ENCODE measurements around the gene THUMPD3.

The THUMPD3 gene

DNA sequence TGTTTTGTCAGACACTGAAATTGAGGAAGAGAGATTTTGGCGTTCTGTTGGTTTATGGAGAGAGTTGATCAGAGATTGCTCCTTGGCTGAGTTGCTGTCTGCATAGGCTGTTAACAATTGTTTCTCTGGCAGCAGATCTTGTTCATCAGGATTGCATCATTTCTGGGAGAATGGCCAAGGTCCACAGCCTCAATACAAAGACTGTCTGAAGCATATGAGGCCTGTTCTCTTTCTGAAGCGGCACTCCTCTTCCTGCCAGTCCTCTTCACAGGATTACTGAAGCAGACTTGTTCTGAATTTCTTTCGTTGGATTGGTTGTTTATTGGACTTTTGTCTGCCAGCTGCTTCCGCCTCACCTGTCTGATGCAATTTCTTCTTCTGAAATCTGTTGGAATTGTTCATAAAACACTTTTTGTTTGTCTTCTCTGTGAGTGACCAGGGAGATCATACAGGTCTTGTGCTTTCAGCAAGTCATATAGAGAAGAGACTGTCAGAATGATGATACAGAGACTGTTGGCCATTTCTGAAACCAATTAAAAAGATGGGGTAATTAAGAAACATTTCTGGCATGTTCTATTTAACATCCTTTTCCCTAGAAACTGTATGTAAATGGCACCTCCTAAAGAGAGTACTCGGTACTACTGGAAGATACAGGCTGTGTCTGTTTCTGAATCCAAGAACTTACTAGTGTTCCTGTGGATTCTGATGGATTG, 60.0 kb downstream of the THUMPD3 start:
- DNase-seq (ENCODE audit: low spot score): no peak
- TF ChIP-seq, protein P1, sequence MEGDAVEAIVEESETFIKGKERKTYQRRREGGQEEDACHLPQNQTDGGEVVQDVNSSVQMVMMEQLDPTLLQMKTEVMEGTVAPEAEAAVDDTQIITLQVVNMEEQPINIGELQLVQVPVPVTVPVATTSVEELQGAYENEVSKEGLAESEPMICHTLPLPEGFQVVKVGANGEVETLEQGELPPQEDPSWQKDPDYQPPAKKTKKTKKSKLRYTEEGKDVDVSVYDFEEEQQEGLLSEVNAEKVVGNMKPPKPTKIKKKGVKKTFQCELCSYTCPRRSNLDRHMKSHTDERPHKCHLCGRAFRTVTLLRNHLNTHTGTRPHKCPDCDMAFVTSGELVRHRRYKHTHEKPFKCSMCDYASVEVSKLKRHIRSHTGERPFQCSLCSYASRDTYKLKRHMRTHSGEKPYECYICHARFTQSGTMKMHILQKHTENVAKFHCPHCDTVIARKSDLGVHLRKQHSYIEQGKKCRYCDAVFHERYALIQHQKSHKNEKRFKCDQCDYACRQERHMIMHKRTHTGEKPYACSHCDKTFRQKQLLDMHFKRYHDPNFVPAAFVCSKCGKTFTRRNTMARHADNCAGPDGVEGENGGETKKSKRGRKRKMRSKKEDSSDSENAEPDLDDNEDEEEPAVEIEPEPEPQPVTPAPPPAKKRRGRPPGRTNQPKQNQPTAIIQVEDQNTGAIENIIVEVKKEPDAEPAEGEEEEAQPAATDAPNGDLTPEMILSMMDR (IDR thresholded peaks at IDR 0.05; ENCODE audit: extremely low read depth, missing control alignments): no peak

DNA sequence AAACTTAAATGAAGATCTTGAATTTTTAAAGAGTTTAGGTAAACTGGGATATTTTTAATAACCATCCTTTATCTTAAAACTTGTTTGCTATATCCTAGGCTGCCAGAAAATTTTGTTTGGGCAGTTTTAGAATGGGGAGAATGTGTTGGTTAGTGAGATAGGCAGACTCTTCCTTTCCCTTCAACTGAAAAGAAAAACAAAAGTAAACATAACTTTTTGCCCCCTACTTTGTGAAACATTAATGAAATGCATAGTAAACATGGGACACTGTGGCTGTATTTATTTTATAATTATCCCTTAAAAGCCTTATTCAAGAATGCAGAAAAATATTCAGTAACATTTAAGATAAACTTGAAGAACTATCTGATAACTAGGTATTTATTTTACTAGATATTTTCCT, 65.6 kb downstream of the THUMPD3 start:
- TF ChIP-seq, protein P1 (IDR thresholded peaks at IDR 0.05; ENCODE audit: extremely low read depth, missing control alignments): no peak
- no peak for DNase-seq (ENCODE audit: low spot score)

DNA sequence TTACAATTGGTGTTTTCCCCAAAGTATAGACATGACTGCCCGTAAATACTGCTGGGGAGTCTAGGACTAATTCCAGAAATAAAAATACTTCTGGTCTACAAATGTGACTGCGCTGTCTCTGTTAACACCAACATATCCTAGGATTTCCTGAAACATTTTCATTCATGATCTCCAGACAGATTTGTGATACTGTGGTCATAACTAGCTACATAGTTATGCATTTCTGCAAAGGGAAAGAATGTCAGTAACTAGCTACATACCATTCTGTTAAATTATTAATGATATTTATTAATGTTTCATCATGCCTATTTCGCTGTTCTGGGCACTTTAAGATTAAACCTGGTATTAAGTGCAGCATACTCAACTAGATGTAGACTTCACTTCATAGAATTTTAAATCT, 67.9 kb downstream of the THUMPD3 start:
- TF ChIP-seq, protein P1 (IDR thresholded peaks at IDR 0.05; ENCODE audit: extremely low read depth, missing control alignments): no peak
- no peak for DNase-seq (ENCODE audit: low spot score)

DNA sequence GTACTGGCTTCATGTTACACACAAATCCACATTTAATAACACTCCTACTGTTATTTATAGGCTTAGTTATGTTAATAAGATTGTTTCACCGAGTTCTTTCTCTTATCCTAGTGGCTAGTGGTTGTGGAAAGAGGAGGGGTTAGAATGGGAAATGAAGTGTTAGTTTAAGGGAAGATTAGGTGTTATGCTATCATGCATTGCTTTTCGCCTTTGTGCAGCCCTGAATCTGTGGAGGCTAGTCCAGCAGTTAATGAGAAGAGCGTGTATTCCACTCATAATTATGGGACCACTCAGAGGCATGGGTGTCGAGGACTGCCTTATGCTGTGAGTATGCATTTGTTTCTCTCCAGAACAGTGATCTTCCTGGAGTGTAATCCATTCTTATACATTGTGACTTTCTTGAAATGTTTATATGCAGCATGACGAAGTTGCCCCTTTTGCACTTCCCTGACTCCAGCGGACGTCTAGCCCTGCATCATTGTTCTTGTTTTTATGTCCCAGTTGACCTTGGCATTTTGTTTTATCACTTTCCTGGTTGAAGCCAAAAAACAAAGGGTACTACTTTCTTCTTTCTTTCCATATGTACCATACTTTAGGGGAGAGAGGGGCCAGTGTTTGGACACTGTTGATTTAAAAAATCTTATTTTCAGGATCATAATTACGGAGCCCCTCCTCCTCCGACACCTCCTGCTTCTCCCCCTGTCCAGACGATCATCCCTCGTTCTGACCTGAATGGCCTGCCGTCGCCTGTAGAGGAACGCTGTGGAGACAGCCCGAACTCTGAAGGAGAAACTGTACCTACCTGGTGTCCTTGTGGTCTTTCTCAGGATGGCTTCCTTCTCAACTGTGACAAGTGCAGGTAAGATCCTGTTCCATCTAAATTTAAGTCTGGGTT, 71.0 kb downstream of the THUMPD3 start:
- TF ChIP-seq, protein P1 (IDR thresholded peaks at IDR 0.05; ENCODE audit: extremely low read depth, missing control alignments): no peak
- no peak for DNase-seq (ENCODE audit: low spot score)

DNA sequence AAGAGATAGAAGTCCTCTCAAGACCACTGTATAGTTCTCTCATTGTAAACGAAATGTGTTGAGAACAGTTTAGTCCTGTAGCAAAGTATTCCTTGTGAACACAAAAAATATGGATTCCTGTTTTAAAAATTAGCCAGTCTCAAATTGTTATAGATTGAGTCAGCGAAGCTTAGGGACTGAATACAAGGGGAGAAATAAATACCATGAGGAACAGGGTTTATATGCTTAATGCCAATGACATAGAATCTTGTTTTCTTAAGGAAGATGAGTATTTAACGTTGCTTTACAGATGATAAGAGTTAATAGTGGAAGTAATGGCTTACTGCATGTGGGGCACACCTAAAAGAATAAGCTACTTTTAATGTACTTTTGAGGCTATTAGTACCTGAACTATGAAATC, 72.5 kb downstream of the THUMPD3 start:
- DNase-seq (ENCODE audit: low spot score): no peak
- TF ChIP-seq, protein P1 (IDR thresholded peaks at IDR 0.05; ENCODE audit: extremely low read depth, missing control alignments): no peak

Measured in GM20000 (cell line).